Testis (tissue), 3 donors: ENCODE data around the gene ITGB4. TPM values are rescaled to one million over a fixed set of nuclear protein-coding genes. Genes with fewer than 3 reads are reported as not detected.

Source experiments
- DNase-seq: peaks from one replicate; pipeline ENCODE4 v3.0.0-alpha.2; 2019
- H3K27ac ChIP-seq, 2 donors: fragments of 200-600 bp; sonication (generic); one replicate each; pipeline ENCODE4 v1.5.1; 2019
- H3K27me3 ChIP-seq: fragments of 200-600 bp; sonication (generic); one replicate; pipeline ENCODE4 v1.5.1; 2019
- H3K36me3 ChIP-seq: fragments of 200-600 bp; sonication (generic); one replicate; pipeline ENCODE4 v1.5.1; 2017; ENCODE audit warnings: low read depth; ENCODE audit errors: missing control alignments
- H3K4me1 ChIP-seq: fragments of 200-600 bp; sonication (generic); one replicate; pipeline ENCODE4 v1.5.1; 2019
- H3K4me3 ChIP-seq, 2 donors: fragments of 200-600 bp; sonication (generic); one replicate each; pipeline ENCODE4 v1.5.1; 2017 to 2019
- H3K9me3 ChIP-seq: fragments of 200-600 bp; sonication (generic); one replicate; pipeline ENCODE4 v1.5.1; 2017
- CTCF ChIP-seq, 3 experiments: fragments of 450-650 bp in 2 of 3; fragments of 200-600 bp in 1 of 3; sonication (generic) in 1 of 3; IDR thresholded peaks; one replicate each; pipeline ENCODE4 v1.5.1; 2016 to 2019; ENCODE audit warnings: antibody characterized with exemption in 3 of 3, mild to moderate bottlenecking in 2 of 3, moderate library complexity in 1 of 3
- POLR2A ChIP-seq: fragments of 450-650 bp; IDR thresholded peaks from one replicate; pipeline ENCODE4 v1.6.1; 2017; ENCODE audit warnings: antibody characterized with exemption, mild to moderate bottlenecking, moderate library complexity
- WGBS, 2 donors: methylation state at CpG; one replicate each; pipeline ENCODE4 v1.1.5; 2018; 5-methylcytosine and 5-hydroxymethylcytosine counted together
- intact Hi-C: fragments of 100-400 bp; cut with DNase I; formaldehyde crosslinking; loops from one replicate; pipeline ENCODE4 v1.15.1; 2023; ENCODE audit warnings: low total_unique reads
- polyA plus RNA-seq: library from polyadenylated mRNA; stranded (reverse); fragments of 350-450 nt; fragmentation: Illumina TruSeq; extraction: RNeasy Lipid Tissue Mini Kit (QIAGEN cat#74804); gene quantifications from one replicate; pipeline ENCODE4 v1.2.3, GENCODE V29; 2014; ENCODE audit warnings: low read depth, low replicate concordance; ENCODE audit not compliant: insufficient read depth
- total RNA-seq, 2 donors: library from RNA; depleted of rRNA; stranded (reverse); fragments of >200 nt; gene quantifications; one replicate each; pipeline ENCODE4 v1.2.3, GENCODE V29; 2016

ITGB4 gene
- total and polyA plus RNA-seq, 3 donors from 2014 or later: 7.6 to 16.4 (median 11.6) TPM

- TF ChIP-seq POLR2A: no peak
- no peak for TF ChIP-seq CTCF (IDR thresholded peaks at IDR 0.05)
- WGBS, 2 donors: 50 to 66% methylated on average over 15 to 18 of the region's 19 CpGs
- Histone ChIP-seq H3K27ac (peak overlapping the region in 1 of 2 donors; percentile 63), H3K27me3 (no peaks in the 10 kb centered on the region), H3K36me3 (no peaks in the 10 kb centered on the region), H3K4me1 (peaks cover 22% of the 10 kb centered on the region), H3K4me3 (peak overlapping the region; percentile 48 to 50), H3K9me3 (no peaks in the 10 kb centered on the region)
- no peak for DNase-seq
- intact Hi-C loops: no loop called here
These were observed 31.7 kb downstream of the ITGB4 start for GRCh38 chr17:75752802-75753513.

- DNase-seq: peak; percentile 69
- peak overlapping the region; percentile 48 to 50 for H3K4me3 ChIP-seq
- H3K27ac ChIP-seq: peak overlapping the region; percentile 27 to 63
- peak; percentile 31 to 67 (median 65) for TF ChIP-seq CTCF (IDR thresholded peaks at IDR 0.05)
- TF ChIP-seq POLR2A: no peak
- H3K4me1 ChIP-seq: peaks cover 22% of the 10 kb centered on the region
- no peaks in the 10 kb centered on the region for H3K9me3 ChIP-seq
- WGBS, 2 donors: 7% methylated on average over 39 of the region's 76 CpGs; no CpG with 5 or more reads in 1 of the 2 donors
- intact Hi-C loops: no loop called here
- no peaks in the 10 kb centered on the region for H3K36me3 ChIP-seq
- no peaks in the 10 kb centered on the region for H3K27me3 ChIP-seq
These were observed 32.5 kb downstream of the ITGB4 start for GRCh38 chr17:75753514-75754377.

- no peak overlapping the region for H3K4me3 ChIP-seq
- H3K9me3 ChIP-seq: no peaks in the 10 kb centered on the region
- WGBS, 2 donors: 66 to 77% methylated on average over 20 to 27 of the region's 27 CpGs
- peak overlapping the region in 1 of 2 donors; percentile 63 for H3K27ac ChIP-seq
- H3K4me1 ChIP-seq: peaks cover 19% of the 10 kb centered on the region
- intact Hi-C loops: no loop called here
- no peaks in the 10 kb centered on the region for H3K36me3 ChIP-seq
- no peaks in the 10 kb centered on the region for H3K27me3 ChIP-seq
- no peak for TF ChIP-seq CTCF (IDR thresholded peaks at IDR 0.05)
- TF ChIP-seq POLR2A: no peak
- DNase-seq: no peak
These were observed 33.3 kb downstream of the ITGB4 start for GRCh38 chr17:75754378-75755204.

- DNase-seq: no peak
- intact Hi-C loops: no loop called here
- TF ChIP-seq POLR2A (no peak), CTCF (IDR thresholded peaks at IDR 0.05) (no peak)
- H3K4me3 ChIP-seq: no peak overlapping the region
- no peaks in the 10 kb centered on the region for H3K27me3 ChIP-seq
- no peaks in the 10 kb centered on the region for H3K36me3 ChIP-seq
- peaks cover 18% of the 10 kb centered on the region for H3K4me1 ChIP-seq
- no peak overlapping the region for H3K27ac ChIP-seq
- H3K9me3 ChIP-seq: no peaks in the 10 kb centered on the region
- 82 to 93% methylated on average over 15 to 19 of the region's 20 CpGs for WGBS, 2 donors
These were observed 34.1 kb downstream of the ITGB4 start for GRCh38 chr17:75755205-75755901.
